HG02884 (cell line): ENCODE measurements around the gene DENND4A.

ENCODE experiments used
- ATAC-seq: cut with Tn5 transposase; IDR thresholded peaks from one replicate; pipeline ENCODE4 v1.9.1; 2021; ENCODE audit warnings: mild to moderate bottlenecking, moderate library complexity; ENCODE audit not compliant: unreplicated experiment

Gene DENND4A

DNA sequence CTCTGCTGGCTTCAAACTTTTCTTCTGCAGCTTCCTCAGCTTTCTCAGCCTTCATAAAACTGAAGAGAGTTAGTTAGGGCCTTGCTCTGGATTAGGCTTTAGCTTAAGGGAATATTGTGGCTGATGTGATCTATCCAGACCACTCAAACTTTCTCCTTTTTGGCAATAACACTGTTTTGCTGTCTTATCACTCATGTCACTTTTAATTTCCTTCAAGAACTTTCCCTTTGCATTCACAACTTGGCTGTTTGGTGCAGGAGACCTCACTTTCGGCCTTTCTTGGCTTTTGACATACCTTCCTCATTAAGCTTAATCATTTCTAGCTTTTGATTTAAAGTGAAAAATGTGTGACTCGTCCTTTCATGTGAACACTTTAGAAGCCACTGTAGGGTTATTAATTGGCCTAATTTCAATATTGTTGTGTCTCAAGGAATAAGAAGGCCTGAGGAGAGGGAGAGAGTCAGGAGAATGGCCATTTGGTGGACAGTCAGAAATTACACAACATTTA is 109.6 kb downstream of the DENND4A start:
- ATAC-seq = no peak

DNA sequence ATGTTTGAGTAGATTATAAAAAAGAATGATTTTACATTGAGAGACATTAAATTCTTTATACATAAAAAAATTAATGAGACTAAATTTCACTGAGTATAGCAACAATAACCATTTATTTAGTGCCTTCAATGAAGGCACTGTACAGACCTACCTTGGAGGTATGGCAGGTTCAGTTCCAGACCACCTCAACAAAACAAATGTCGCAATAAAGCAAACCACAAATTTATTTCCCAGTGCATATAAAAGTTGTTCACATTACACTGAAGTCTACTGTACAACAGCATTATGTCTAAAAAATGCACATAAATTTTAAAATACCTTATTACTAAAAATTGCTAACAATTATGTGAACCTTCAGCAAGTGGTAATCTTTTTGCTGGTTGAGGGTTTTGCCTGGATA is 111.5 kb downstream of the DENND4A start:
- ATAC-seq = no peak

DNA sequence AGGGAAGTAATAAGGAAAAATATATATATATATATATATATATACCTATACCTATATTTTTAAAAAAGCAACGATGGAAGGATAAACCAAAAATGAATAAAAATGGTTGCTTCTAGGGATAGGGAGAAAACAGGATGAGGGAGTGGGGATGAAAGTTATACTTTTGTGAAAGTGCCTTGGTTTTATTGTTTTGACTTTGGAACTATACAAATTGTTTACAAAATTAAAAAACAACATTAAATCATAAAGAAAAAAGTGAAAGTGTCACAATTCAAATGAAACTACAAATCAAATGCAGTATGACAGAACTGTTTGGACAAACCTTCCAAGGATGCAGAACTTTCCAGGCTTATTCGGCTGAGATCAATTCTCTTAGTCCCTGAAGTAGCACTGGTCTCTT is 116.0 kb downstream of the DENND4A start:
- no peak for ATAC-seq

DNA sequence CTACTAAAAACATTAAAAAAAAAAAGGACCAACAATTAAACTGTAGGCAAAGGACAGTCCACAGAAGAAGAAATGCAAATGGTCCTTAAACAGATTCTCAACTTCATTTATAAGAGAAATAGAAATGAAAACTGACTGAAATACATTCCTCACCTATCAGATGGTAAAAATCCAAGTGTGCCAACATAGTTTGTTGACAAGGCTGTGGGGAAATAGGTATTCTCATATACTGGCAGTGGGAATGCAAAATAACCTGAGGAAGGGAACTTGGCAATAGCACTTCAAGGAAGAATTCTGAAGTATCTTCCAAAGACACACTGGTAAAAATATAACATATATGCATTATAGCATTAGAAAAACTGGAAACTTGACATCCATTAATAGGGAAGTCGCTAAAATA is 116.5 kb downstream of the DENND4A start:
- ATAC-seq = no peak

DNA sequence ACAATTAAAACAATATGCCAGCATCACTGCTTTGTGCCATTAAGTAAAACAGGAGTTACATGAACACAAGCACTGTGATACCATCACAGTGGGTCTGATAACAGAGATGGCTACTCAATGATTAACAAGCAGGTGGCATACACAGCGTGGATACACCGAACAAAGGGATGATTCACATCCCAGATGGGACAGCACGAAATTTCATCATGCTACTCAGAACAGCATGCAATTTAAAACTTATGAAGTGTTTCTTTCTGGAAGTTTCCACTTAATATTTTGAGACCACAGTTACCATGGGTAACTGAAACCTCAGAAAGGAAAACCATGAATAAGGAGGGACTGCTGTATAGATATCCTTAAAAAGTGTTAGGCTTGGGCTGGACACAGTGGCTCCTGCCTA is 125.8 kb downstream of the DENND4A start:
- no peak for ATAC-seq

DNA sequence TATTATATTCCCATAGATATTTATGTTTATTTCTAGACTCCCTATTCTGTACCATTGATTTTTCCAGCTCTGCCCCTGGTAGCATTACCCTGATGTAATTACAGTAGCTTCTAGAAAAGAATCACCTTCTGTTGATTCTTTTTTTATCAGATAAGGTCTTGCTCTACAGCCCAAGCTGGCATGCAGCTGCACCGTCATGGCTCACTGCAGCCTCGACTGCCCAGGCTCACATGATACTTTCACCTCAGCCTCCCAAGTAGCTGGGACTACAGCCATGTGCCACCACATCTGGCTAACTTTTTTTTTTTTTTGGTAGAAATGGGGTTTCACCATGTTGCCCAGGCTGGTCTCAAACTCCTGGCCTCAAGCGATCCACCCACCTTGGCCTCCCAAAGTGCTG is 128.6 kb downstream of the DENND4A start:
- no peak for ATAC-seq

DNA sequence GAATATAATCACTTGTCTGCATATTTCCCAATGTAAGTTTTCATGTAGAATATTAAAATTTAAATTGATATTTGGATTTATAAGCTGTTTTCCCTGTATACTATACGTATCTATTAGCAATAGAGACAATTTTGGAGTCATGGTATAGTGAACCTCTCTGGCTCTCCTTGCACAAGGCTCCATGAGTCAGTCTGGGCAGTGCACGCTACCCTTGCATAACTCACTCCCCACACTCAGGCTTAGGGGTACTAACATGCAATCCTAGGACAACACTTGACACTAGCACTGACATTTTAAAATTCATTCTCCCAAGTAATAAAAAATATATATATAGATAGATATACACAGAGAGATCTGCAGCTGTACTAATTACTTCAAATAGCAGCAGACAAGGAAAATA is 131.2 kb downstream of the DENND4A start:
- ATAC-seq = no peak

DNA sequence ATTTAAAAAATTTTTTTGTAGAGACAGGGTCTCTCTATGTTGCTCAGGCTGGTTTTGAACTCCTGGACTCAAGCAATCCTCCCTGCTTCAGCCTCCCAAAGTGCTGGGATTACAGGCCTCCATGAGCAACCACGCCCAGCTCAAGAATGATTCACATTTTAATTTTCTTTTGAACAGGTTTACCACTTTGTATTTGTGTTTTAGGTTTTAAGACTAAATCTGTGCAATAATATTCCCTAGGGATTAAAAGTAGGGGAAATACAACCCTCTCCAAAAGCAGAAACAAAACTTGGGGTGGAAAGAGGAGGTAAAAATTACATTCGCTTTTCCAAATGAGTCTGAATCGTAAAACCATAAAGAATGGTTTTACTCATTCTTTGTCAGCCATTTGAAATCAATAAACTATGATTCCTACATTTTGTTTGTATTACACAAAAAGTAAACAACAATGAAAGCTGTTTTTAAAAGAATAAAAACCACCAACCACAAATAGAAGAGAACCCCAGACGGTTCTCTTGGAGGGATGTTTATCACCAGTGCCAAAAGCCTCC is 132.5 kb downstream of the DENND4A start:
- no peak for ATAC-seq

DNA sequence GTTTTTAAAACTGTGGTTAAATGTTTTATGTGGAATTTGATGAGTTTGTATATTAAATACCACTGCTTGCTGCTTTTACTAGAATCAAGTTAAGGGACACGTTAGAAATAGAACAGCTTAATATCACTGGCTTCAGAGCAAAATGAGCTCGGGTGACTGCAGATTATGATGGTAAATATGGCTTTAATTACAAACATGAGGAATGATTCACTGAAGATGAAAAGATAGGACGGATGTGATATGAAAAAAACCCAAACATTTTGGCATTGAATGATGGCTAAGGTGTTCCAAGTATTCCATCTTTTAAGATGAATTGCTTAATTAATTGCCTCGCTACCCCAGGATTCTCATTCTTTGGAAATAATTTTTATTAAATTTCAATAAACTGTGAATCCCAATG is 136.6 kb downstream of the DENND4A start:
- ATAC-seq = no peak

DNA sequence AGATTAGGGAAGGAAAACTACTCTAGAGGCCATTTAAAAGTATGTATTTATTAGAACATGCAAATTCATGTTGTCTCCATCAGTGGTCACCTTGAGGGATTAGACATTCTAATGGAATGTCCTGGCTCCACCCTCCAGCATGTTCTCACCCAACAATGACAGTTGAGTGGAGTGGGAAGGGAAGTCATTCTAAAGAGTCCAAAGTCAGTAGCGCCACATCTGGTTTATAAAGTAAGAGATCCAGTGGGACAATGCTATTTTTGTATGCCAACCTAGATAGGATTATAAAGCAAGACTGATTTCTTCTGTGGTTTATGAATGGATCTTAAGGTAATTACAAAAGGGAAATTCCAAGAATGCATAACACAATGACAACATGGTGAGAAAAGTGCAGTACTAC is 137.1 kb downstream of the DENND4A start:
- no peak for ATAC-seq

DNA sequence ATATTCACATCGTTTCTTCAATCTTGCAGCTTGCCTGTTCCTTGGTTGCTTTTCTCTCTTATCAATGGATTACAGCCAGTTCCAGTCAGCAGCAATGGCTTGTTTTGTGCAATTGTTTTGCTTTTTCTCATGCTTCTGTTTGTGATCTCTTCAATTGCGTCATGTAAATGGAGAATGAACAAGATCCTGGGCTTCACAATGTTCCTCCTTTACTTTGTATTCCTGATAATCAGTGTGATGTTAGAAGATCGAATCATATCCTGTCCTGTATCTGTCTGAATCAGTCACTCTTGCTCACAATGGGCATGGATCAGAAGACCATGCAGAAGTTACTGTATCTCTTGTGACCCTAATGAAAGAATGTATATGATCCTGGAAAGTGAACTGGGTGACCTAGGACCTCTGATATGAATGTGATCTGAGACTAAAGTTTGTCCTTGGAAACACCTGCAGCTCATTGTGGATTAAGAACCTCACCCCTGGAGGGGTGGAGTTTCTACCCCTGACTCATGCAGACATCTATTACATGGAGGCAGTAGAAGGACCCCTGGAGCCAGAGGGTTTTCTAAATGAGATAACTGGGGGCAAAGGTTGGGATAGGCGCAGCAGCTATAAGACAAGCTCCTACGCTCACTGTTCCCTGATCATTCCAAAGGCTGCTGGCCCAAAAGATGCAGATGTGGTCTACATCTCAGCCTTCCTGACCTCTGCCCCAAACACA is 138.1 kb downstream of the DENND4A start:
- no peak for ATAC-seq

DNA sequence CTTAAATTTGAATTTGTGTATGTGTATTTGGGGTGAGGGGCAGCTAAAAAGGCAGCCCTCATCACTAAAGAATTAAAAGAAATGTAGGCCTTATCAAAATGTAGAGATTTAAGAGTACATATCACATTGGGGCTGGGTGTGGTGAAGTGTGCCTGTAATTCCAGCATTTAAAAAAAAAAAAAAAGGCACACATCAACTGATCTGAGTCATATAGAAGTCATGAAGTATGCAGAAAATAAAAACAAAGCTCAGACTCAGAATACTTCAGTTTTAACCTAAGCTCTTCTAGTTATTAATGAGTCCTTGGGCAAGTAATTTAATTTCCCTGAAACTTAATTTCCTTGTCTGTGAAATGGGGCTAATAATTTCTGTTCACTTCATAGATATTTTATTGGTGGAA is 138.8 kb downstream of the DENND4A start:
- no peak for ATAC-seq

DNA sequence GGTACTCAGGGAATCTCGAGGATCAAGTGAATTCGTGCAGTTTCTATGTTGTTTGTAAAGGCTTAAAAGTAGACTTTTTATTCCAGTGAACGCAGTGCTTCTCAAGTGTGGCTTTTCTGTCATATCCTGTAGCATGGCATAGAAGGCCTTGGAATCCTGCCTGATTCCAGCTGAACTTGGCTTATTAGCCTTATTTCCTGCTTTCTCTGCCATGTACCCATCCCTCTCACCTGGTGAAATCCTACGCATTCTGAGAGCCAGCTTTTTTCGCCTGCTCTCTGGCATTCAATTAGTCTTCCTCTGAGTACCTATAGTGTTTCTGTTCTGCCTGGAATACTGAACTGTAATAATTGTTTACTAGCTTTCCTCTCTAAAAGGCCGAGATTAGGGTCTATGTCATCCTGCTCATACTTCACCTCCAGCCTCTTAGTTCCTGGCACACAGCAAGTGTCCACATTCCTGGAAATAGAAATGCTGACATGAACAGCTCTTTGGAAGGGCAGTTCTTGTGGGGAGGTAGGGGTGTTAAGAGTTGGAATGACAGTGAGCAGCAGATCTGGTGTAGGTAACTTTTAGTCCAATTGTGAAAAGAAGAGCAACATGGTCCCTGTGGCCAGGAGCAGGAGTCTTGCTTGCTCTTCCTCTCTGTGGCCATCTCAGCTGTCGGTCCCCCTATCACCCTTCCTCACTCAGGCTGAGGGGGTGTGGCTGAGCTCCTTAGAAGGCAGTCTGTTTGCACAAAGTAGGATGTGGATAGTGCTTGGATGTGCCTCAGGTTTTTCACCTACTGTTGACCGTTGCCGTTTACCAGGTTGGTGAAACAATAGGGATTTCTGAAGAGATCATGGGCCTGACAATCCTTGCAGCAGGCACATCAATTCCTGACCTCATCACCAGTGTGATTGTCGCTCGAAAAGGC is 140.0 kb downstream of the DENND4A start:
- ATAC-seq = no peak

DNA sequence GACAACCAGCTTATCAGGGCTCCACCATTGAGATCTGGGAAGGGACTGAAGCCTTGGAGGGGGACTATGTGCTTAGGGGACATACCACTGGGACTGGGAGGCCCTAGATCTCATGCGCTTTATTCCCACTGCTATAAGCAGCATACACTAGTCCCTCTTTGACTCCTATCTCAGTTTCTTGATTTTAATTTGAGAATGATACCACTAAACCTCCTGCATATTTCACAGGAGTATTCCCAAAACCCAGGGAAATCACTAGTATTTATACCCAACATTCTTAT is 141.1 kb downstream of the DENND4A start:
- ATAC-seq = no peak

DNA sequence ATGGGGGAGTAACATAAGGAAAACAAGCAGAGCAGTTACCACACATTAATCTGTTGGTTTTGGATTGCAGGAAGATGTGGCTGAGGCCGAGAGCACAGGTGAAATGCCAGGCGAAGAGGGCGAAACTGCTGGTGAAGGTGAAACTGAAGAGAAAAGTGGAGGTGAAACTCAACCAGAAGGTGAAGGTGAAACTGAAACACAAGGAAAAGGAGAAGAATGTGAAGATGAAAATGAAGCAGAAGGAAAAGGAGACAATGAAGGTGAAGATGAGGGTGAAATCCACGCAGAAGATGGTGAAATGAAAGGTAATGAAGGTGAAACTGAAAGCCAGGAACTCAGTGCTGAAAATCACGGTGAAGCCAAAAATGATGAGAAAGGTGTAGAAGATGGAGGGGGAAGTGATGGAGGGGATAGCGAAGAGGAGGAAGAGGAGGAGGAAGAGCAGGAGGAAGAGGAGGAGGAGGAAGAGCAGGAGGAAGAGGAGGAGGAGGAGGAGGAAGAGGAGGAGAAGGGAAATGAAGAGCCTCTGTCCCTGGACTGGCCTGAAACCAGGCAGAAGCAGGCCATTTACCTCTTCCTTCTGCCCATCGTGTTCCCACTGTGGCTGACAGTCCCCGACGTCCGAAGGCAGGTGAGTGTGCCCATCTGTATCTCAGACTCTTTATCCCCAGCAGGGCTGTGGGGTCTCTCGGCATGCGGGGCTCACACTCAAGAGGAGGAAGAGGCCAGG is 141.6 kb downstream of the DENND4A start:
- ATAC-seq = no peak

DNA sequence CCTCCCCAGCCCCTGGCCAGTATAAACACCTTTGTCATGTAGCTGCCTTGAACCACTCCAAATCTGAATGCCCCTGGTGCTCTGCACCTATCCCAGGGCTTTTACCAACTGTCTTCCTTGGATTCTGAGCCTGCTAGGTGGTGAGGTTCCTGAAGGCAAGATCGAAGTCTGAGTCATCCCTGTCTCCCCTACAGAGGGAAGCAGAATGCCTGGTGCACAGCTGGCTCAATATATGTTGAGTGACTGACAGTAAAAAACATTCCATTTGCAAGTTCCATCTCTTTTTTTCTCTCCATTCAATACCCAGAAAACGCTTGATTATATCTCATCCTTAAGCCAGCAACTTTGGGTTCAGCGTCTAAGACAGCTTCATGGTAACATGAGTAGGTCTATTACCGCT is 145.6 kb downstream of the DENND4A start:
- no peak for ATAC-seq

DNA sequence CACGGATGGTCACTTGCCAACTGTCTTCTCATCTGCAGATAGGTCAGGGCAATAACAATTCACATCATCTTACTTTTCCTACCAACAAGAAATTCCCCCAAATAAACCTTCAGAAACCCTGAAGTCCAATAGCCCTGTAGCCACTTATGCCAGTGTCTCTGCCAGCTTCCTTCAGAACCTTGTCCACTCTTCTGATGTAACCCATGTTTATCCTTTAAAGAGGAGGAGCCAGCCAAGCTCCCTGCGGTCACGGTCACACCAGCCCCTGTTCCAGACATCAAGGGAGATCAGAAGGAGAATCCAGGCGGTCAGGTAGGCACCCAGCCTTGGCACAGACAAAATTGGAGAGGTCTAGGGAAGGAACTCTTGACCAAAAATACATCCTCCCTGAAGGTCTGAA is 146.7 kb downstream of the DENND4A start:
- ATAC-seq = no peak

DNA sequence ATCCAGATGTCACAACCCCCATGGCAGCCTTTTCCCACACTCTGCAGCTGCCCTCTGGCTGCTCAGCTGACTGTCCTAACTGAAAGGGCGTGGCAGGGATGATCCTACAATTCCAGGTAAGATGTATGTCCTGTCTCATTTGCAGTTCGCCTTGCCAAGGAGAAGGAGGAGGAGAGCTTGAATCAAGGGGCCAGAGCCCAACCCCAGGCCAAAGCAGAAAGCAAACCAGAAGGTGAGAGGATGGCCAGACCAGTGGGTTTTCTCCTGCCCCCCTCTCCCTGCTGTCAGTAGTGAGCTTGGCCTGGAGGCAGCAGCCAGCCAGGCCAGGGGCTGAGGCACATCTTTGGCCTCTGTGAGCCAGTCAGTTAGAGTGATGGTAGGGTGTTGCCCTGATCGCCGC is 147.8 kb downstream of the DENND4A start:
- ATAC-seq = no peak

DNA sequence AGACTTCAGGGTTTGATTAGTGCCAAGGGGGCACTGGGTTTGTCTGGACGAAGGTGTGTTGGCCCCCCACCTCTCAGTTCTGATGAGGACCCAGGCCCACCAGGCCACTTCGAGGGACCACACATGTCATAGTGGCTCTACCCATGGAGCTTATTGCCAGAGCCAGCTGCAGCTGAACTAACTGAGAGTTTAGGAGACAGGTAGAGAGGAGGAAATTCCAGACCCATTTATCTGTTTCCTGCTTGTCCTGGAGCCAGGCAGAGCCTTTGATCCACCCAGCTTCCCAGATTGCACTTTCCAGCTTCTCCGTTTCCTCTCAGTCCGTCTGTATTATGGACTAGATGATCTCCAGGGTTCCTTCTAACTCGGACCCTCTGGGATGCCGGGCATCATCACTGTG is 149.5 kb downstream of the DENND4A start:
- no peak for ATAC-seq

DNA sequence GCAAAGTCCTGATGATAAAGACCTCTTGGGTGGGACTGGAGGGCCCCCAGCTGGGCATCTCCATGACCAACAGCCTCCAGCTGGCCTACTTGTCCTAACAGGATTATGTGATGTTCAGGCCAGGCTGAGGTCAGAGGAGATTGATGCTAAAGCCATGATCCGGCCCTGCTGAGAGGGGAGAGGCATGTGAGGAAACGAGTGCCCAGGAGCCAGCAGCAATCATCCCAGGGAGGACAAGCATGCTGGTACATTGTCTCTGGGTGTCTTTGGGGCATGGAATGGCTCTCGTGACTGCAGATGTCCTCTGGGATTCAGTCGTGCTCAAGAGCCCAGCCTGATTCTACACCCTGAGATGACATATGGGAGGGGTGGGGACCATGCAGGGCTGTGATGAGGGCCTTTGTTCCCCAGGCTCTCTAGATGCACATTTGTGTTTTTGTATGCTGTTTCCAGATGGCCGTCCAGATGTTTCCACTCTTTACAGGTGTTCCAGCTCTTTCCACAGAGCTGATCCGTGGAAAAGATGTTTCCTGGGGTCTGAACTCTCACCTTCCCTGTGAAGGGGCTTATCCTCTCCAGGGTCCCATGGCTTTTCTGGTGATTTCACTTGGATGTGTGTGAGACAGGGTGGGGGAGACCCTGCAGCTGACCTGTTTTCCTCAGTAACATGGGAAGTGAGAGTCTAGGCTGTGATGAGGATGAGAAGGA is 150.2 kb downstream of the DENND4A start:
- no peak for ATAC-seq

DNA sequence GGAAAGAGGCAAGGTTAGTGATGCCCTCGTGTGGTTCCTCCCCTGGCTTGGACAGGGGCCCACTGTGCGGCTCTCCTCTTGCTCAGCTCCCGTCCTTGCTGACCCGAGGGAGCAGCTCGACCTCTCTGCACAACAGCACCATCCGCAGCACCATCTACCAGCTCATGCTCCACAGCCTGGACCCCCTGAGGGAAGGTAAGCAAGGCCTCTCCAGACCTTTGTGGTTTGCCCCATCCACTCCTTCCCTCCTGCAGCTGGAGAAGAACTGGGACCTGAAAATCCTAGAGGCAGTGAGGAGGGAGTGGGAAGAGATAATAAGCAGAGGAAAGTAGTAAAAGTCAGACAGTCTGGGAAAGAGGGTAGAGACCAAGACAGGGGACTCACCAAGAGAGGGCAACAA is 152.6 kb downstream of the DENND4A start:
- ATAC-seq = no peak
